Measurements from ENCODE around the gene CFHR4.
"Not testable (repeated sequence)": the region's sequence is repeated elsewhere in the genome, so short reads cannot be mapped to it uniquely, and the experiment has no call there.

The CFHR4 gene

DNA sequence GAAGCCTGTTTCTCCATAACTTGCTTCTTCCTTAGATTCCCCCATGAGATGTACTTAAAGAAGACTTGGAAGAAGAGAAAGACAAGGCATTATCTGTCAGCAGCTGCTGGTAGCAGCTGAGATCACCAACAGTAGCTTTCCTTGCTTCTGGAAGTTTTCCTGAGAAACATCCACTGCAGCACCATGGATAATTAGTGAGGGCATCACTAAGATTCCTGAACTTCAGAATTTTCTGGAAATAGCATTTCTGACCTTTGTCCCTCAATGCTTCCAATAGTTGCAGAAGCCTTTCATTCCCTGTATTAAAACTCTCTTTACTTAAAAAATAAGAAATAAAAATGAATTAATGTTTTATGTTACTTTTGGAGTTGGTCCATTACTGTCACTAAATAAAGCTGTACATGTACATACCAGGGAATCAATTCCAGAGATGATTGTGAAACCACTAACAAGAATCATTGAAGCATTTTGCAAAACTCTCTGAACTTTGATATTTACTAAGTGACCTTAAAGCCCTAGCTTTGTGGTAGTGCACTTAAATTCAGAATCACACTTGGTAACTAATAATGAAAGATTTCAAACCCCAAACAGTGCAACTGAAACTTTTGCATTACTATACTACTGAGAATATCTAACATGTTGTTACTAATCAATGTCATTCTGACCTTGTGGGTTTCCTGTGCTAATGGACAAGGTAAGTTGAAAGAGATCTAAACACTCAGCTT is at the start of gene CFHR4:
Gene CFHR4, plus strand, starts transcription at position 538 of the 725 bp plus-strand sequence. Its CDS starts 99 bp downstream, at position 637.
- no peak for DNase-seq

DNA sequence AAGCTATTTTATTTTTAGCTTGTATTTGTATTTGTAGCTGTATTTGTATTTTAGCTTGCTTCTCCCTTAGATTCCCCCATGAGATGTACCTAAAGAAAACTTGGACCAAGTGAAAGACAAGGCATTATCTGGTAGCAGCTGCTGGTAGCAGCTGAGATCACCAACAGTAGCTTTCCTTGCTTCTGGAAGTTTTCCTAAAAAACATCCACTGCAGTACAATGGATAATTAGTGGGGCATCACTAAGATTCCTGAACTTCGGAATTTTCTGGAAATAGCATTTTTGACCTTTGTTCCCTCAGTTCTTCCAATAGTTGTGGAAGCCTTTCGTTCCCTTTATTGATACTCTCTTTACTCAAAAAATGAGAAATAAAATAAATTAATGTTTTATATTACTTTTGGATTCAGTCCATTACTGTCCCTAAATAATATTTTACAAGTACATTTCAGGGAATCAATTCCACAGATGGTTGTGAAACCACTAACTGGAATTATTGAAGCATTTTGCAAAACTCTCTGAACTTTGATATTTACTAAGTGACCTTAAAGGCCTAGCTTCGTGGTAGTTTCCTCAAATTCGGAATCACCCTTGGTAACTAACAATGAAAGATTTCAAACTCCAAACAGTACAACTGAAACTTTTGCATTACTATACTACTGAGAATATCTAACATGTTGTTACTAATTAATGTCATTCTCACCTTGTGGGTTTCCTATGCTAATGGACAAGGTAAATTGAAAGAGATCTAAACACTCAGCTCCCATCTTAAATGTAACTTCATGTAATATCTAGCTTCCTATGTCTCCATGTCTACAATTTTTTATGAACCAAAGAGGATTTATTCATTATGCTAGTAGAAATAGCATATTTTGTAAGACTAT is 38.0 kb upstream of the CFHR4 start:
- DNase-seq, result not testable (repeated sequence)

- DNase-seq, result no peak
Measured at GRCh38 chr1:196856053-196856452, 31.8 kb upstream of the CFHR4 start.

DNA sequence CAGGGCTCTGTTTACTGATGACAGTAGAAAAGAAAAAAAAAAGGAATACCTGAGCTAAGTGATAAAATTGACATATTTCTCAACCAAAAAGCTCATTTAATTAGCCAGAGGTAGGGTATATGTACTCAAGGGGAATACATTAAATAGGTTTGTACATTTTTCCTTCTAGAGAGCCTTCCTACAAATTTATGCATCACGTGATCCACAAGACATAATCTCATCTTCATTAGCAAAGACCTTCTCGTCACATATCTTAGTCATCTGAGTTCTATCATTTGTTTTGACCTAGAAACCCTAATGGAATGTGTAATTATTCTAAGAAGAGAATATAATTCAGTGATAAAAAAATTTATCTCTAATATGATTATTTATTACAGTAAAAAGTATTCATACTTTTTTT is 30.7 kb upstream of the CFHR4 start:
- DNase-seq, result no peak

- DNase-seq, result no peak
Measured at GRCh38 chr1:196858811-196859210, 29.0 kb upstream of the CFHR4 start.

- DNase-seq, result no peak
Measured at GRCh38 chr1:196860323-196860884, 27.4 kb upstream of the CFHR4 start.

GRCh38 chr1:196861429-196861828 is 26.4 kb upstream of the CFHR4 start:
- no peak for DNase-seq

GRCh38 chr1:196866974-196867373 is 20.9 kb upstream of the CFHR4 start:
- no peak for DNase-seq

GRCh38 chr1:196873385-196873784 is 14.5 kb upstream of the CFHR4 start:
- DNase-seq, result no peak

- no peak for DNase-seq
Measured at GRCh38 chr1:196875935-196876334, 11.9 kb upstream of the CFHR4 start.

DNA sequence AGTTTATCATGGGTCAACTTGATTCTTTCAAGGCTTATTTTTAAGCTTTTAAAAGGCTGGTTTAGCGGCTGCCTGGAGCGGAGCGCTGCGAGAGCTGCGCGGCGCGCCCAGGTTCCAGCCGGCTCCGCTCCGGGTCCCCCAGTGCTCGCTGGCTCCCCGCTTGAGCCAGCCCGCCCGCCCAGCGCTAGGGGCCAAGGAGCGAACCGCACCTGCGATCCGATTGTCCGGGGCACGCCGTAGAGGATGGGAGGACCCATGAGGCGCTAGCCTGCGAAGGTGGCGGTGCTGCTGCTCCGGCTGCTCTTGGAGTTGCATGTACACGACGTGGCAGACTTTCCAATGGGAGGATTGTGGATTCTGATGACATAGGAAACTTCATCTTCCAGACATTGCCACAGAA is 9.9 kb upstream of the CFHR4 start:
- DNase-seq, result no peak

DNA sequence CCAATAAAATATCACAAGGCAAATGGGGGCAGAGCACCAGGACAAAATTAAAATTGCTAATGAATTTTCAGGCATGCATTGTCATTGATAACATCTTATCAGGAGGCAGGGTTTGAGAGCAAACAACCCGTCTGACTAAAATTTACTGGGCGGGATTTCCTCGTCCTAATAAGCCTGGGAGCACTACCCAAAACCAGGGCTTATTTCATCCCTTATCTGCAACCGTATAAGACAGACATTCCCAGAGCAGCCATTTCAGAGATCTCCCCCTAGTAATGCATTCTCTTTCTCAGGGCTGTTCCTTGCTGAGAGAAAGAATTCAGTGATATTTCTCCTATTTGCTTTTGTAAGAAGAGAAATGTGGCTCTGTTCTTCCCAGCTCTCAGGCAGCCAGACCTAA is 1.3 kb upstream of the CFHR4 start:
- not testable (repeated sequence) for DNase-seq

GRCh38 chr1:196890668-196891067 is 2.8 kb downstream of the CFHR4 start:
- DNase-seq, result no peak

DNA sequence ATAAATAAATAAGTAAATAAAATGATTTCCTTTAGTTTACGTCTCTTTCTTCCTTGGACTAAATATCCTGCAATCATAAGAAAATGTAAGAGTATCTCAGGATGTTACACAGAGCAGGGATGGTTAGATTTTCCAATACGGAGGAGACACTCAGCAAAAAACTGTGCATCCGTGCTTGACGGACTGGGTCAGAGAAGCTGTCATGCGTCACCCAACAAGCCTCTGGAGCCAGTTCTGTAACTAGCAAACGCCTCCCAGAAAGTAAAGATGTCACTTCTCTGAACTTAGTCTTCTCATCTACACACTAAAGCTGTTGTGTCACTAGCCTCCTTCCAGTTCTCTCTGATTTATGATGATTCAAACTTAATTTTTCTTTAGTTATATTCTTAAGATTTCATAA is 3.4 kb downstream of the CFHR4 start:
- DNase-seq, result no peak

DNA sequence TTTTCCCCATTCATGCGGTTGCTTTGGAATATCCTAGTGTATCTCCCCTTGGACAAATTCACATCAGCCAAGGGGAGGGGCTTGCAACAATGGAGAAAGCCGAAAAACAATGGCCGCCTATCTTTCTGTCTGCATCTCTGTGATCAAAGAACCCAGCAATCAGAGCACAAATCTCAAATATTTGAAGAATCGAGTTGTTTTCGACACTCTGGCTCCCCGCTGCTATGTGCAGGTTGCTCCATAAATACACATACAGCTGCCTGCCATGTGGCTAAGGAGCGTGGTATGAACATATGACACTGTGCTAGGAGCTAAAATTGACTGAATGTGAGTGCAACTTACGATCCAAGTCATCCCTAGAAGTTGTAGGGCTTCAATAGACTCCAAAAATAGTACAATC is 8.5 kb downstream of the CFHR4 start:
- no peak for DNase-seq

- no peak for DNase-seq
Measured at GRCh38 chr1:196897158-196897828, 9.4 kb downstream of the CFHR4 start.

DNA sequence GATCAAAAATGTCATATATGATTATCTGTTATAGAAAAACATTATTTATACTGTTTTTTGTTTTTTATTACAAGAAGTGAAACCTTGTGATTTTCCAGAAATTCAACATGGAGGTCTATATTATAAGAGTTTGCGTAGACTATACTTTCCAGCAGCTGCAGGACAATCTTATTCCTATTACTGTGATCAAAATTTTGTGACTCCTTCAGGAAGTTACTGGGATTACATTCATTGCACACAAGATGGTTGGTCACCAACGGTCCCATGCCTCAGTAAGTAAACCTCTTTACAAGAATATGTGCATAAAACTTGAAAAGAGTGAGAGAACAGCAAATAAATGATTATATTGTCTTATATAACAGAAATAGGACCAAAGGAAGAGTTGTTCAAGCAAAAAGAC is 14.5 kb downstream of the CFHR4 start:
- DNase-seq, result no peak

GRCh38 chr1:196910215-196910614 is 22.4 kb downstream of the CFHR4 start:
- no peak for DNase-seq

DNA sequence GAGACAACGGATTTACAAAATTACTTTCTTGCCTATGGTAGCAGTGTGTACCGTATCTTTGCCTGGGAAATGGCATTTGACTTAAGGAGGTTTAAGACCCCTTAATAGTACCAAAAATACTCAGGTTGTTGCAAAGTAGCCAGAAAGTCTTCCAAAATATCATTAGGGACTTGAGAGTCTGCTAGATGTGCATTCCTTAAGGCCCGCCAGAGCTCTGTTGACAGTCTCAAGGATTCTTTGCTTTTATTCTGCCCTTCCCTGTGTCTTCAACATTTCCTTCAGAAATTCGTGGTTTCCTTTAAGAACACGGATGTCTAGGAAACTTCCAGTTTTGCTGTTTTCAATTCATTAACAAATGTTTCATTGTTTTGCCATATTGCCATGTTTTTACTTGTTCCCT is 24.4 kb downstream of the CFHR4 start:
- not testable (repeated sequence) for DNase-seq

DNA sequence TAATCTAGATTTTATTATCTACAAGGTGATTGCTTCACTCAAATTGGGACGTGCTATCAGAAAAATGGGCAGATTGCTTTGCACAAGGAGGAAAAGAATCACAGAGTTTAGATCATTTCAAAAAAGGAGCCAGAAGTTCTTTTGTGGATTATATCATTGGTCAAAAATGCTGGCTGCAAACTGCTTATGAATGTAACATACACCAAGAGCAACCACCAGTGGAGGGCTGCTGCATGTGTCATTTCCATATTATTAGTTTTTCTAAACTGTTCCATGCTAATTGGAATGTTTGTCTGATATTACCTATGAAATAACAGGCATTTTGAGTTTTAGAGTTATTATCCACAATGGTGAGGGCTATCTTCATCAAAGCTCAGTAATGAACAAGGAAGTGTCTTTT is 39.0 kb downstream of the CFHR4 start:
- not testable (repeated sequence) for DNase-seq

DNA sequence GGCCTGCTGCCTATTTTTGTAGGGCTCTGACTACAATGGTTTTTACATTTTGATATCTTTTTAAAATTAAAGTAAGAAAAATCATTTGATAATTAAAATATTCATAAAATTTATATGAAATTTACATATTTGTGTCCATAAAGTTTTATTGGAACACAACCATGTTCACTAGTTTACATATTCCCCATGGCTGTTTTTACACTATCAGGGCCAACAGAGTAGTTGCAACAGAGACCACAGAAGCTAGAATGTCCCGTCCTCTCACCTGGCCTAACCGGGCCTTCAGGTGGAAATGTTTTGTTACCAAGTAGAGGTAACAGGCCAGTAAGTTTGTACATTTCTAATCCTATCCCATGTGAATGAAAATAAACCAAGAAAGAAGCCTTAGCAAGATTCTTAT is 45.0 kb downstream of the CFHR4 start:
- DNase-seq, result not testable (repeated sequence)

DNA sequence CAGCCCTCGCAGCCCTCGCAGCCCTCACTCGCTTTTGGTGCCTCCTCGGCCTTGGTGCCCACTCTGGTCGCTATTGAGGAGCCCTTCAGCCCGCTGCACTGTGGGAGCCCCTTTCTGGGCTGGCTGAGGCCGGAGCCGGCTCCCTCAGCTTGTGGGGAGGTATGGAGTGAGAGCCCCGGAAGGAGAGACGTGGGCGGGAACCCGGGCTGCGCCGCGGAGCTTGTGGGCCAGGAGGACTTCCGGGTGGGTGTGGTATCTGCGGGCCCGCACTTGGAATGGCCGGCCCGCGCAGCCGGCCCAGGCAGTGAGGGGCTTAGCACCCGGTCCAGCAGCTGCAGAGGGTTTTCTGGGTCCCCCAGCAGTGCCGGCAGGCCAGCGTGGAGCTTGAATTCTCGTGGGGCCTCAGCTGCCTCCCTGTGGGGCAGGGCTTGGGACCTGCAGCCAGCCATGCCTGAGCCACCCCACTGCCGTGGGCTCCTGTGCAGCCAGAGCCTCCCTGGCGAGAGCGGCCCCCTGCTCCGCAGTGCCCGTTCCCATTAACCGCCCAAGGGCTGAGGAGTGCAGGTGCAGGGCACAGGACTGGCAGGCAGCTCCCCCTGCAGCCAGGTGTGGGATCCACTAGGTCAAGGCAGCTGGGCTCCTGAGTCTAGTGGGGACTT is 45.8 kb downstream of the CFHR4 start:
- no peak for DNase-seq

DNA sequence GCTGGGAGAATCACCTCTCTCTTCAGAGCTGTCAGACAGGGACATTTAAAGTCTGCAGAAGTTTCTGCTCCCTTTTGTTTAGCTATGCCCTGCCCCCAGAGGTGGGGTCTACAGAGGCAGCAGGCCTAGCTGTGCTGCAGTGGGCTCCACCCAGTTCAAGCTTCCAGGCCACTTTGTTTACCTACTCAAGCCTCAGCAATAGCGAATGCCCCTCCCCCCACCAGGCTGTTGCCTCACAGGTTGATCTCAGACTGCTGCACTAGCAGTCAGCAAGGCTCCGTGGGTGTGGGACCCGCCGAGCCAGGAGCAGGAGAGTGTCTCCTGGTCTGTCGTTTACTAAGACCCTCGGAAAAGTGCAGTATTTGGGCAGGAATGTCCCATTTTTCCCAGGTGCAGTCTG is 53.6 kb downstream of the CFHR4 start:
- DNase-seq, result not testable (repeated sequence)

All from CD4-positive, alpha-beta T cell treated with Interleukin-17A for 4 hours (primary cell).